Osteoblast (primary cell): Measurements from ENCODE around the gene TECRL. TPM values are rescaled to one million over a fixed set of nuclear protein-coding genes. Genes with fewer than 3 reads are reported as not detected.

Source experiments
- DNase-seq: peaks from one replicate; pipeline ENCODE4 v3.0.0; 2011; ENCODE audit warnings: low spot score, mixed read lengths; ENCODE audit not compliant: insufficient read length; ENCODE audit errors: missing footprints
- H2AFZ ChIP-seq: 2 replicates; pipeline ENCODE4 v1.6.0; 2011; ENCODE audit warnings: mild to moderate bottlenecking, low read length
- H3K27ac ChIP-seq: 2 replicates; pipeline ENCODE4 v1.5.1; 2011; ENCODE audit warnings: mild to moderate bottlenecking, low read depth, low read length, moderate library complexity
- H3K27me3 ChIP-seq: 2 replicates; pipeline ENCODE4 v1.6.0; 2012; ENCODE audit warnings: mild to moderate bottlenecking, control low read depth, inconsistent platforms, low read length, moderate library complexity; ENCODE audit not compliant: insufficient read depth
- H3K36me3 ChIP-seq: 2 replicates; pipeline ENCODE4 v1.5.1; 2011; ENCODE audit warnings: mild to moderate bottlenecking, low read length, control low read depth, moderate library complexity; ENCODE audit not compliant: insufficient read depth
- H3K4me1 ChIP-seq: 2 replicates; pipeline ENCODE4 v1.5.1; 2011; ENCODE audit warnings: mild to moderate bottlenecking, low read length, control low read depth, moderate library complexity; ENCODE audit not compliant: insufficient read depth
- H3K4me2 ChIP-seq: 2 replicates; pipeline ENCODE4 v1.6.0; 2011; ENCODE audit warnings: mild to moderate bottlenecking, low read length; ENCODE audit not compliant: insufficient read depth
- H3K4me3 ChIP-seq: fragments of 200-600 bp; sonication (generic); 3 replicates; pipeline ENCODE4 v1.5.1; 2012; ENCODE audit warnings: mild to moderate bottlenecking, low read length, inconsistent platforms; ENCODE audit not compliant: insufficient read depth
- H3K79me2 ChIP-seq: 2 replicates; pipeline ENCODE4 v1.6.0; 2012; ENCODE audit warnings: mild to moderate bottlenecking, low read length, control low read depth, inconsistent platforms; ENCODE audit not compliant: insufficient read depth
- H3K9me3 ChIP-seq: 2 replicates; pipeline ENCODE4 v1.5.1; 2011; ENCODE audit warnings: low read depth, low read length, control low read depth
- H4K20me1 ChIP-seq: 2 replicates; pipeline ENCODE4 v1.6.0; 2012; ENCODE audit warnings: mild to moderate bottlenecking, low read length, control low read depth; ENCODE audit not compliant: insufficient read depth
- total RNA-seq: library from RNA; depleted of rRNA; stranded (reverse); fragments of >200 nt; gene quantifications from 2 replicates; pipeline ENCODE4 v1.2.3, GENCODE V29; 2012
- TF ChIP-seq, protein P1 (sequence below): IDR thresholded peaks from 2 replicates; pipeline ENCODE4 v1.5.1; 2011; ENCODE audit warnings: mild to moderate bottlenecking, low read depth, low read length, moderate library complexity; ENCODE audit errors: extremely low read depth

The TECRL gene
- total RNA-seq, 1 donor: not detected

DNA sequence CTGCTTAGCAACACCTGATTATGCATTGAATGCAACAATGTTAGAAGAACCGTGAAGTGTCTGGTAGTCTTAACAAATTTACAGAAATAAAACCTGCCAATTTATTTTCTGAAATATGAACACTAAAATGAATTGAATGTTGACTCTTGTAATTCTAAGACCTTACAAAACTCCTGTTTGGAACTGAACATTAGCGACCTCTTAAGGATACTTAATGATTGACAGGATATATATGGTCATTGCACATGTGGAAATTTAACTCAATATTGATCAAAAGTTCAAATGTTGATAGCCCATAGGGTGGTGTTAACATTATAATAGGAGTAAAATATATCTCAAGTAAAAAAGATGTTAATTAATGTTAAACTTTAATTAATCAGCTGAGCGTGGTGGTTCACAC lies 79.1 kb downstream of the TECRL start:
- H3K27ac ChIP-seq: no peak overlapping the region
- H3K4me3 ChIP-seq: no peak overlapping the region
- no peak overlapping the region for H3K4me2 ChIP-seq
- TF ChIP-seq, protein P1, sequence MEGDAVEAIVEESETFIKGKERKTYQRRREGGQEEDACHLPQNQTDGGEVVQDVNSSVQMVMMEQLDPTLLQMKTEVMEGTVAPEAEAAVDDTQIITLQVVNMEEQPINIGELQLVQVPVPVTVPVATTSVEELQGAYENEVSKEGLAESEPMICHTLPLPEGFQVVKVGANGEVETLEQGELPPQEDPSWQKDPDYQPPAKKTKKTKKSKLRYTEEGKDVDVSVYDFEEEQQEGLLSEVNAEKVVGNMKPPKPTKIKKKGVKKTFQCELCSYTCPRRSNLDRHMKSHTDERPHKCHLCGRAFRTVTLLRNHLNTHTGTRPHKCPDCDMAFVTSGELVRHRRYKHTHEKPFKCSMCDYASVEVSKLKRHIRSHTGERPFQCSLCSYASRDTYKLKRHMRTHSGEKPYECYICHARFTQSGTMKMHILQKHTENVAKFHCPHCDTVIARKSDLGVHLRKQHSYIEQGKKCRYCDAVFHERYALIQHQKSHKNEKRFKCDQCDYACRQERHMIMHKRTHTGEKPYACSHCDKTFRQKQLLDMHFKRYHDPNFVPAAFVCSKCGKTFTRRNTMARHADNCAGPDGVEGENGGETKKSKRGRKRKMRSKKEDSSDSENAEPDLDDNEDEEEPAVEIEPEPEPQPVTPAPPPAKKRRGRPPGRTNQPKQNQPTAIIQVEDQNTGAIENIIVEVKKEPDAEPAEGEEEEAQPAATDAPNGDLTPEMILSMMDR: no peak
- H3K4me1 ChIP-seq: no peaks in the 10 kb centered on the region
- H3K27me3 ChIP-seq: no peaks in the 10 kb centered on the region
- no peak overlapping the region for H2AFZ ChIP-seq
- H3K79me2 ChIP-seq: no peaks in the 10 kb centered on the region
- no peak for DNase-seq
- no peaks in the 10 kb centered on the region for H3K36me3 ChIP-seq
- no peaks in the 10 kb centered on the region for H4K20me1 ChIP-seq
- peaks cover 4% of the 10 kb centered on the region for H3K9me3 ChIP-seq

DNA sequence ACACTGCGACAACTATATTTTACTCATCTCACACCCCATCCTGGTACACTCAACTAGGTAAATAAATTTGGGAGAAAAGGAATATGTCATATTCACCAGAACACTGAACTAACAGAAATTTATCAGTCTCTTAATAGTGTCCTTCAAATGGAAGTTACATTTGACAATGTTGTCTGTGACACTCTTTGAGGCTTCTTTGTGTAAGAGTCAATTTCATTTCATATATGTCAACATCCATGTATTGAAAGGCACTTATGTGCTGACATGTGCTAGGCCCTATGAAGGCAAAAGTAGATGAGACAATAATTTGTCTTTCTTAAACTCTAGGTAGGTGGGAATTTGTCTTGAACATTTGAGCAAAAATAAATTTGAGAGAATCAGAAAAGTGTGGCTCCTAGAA lies 82.0 kb downstream of the TECRL start:
- no peak overlapping the region for H3K4me2 ChIP-seq
- H3K4me3 ChIP-seq: no peak overlapping the region
- no peaks in the 10 kb centered on the region for H3K79me2 ChIP-seq
- no peaks in the 10 kb centered on the region for H3K27me3 ChIP-seq
- TF ChIP-seq, protein P1: no peak
- no peak for DNase-seq
- no peak overlapping the region for H2AFZ ChIP-seq
- no peaks in the 10 kb centered on the region for H3K4me1 ChIP-seq
- no peaks in the 10 kb centered on the region for H4K20me1 ChIP-seq
- no peak overlapping the region for H3K27ac ChIP-seq
- H3K36me3 ChIP-seq: no peaks in the 10 kb centered on the region
- peaks cover 3% of the 10 kb centered on the region for H3K9me3 ChIP-seq

DNA sequence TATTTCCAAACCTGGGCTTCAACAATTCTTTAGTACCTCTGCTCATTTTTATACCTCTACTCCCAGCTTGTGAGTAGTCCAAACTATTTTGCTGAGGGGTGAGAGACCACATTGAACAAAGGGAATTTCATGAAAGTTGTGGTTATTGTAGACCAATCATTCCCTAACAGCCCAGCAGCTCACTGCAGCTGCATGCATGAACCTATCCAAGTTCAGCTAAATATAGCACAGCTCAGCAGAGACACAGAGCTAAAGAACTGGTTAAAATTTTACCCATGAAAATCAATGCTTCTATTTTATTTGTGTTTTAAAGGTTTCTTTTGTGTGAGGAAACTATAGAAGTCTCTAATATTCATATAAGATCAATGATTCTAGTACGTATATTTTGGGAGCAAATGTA lies 82.7 kb downstream of the TECRL start:
- Histone ChIP-seq H3K4me2 (no peak overlapping the region), H3K4me3 (no peak overlapping the region), H3K27me3 (no peaks in the 10 kb centered on the region), H3K36me3 (no peaks in the 10 kb centered on the region), H3K9me3 (peaks cover 3% of the 10 kb centered on the region), H3K27ac (no peak overlapping the region), H2AFZ (no peak overlapping the region), H4K20me1 (no peaks in the 10 kb centered on the region), H3K79me2 (no peaks in the 10 kb centered on the region), H3K4me1 (no peaks in the 10 kb centered on the region)
- no peak for DNase-seq
- TF ChIP-seq, protein P1: no peak

DNA sequence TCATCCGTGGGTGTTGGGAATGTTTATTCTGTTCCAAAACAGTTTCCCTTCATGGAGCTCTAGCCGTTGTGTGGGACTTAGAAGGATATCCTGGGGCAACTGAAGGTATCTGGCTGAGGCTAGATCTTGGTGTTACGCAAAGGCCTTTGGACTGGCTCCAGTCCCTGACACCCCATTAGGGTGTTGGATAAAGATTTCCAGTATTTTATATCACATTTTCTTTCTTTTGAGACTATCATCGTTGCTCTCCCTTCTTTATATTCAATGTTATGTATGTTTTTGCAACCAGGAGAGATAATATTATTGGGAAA lies 103.0 kb downstream of the TECRL start:
- Histone ChIP-seq H3K4me3 (no peak overlapping the region), H3K27me3 (no peaks in the 10 kb centered on the region), H3K27ac (no peak overlapping the region), H3K9me3 (peaks cover 8% of the 10 kb centered on the region), H3K36me3 (no peaks in the 10 kb centered on the region), H3K4me2 (no peak overlapping the region), H4K20me1 (no peaks in the 10 kb centered on the region), H3K4me1 (no peaks in the 10 kb centered on the region), H2AFZ (no peak overlapping the region), H3K79me2 (no peaks in the 10 kb centered on the region)
- no peak for DNase-seq
- TF ChIP-seq, protein P1: no peak
